ENCODE results near the gene CFAP77.
"Not testable (repeated sequence)": the region's sequence is repeated elsewhere in the genome, so short reads cannot be mapped to it uniquely, and the experiment has no call there.

CFAP77 gene

DNA sequence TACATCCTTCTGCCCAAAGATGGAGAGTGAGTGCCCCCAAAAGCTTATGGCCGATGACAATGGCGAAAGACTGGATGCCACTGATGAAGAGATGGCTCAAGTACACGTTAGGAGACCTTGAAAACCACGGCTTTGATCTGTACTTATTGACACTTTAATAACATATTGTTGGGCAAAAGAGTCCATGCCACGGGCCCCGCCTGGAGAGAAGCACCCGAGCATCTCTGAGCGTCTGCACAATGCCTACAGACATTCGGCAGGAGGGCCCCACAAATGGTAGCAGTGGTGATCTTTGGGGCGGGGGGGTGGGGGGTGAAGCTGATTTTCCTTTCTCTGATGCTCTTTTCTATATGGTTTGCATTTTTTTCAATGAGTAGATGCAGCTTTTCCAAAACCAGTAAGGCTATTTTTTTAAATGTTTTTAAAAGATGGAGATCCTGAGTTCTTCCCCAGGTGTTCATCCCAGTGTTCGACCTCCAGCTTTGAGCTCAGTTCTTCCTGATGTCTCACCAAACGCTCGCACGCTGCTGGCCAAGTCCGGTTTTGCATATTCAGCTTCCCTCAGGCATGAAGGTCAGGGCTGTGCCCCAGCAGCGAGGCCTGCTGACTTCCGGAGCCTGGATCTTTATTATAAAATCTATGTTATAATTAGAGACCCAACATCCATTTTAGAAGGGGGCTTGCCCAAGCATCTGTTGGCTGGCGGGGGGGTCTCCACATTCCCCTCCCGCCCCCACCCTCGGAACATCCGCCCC is 138.1 kb downstream of the CFAP77 start:
- DNase-seq (ENCODE audit: low read depth), result no peak

DNA sequence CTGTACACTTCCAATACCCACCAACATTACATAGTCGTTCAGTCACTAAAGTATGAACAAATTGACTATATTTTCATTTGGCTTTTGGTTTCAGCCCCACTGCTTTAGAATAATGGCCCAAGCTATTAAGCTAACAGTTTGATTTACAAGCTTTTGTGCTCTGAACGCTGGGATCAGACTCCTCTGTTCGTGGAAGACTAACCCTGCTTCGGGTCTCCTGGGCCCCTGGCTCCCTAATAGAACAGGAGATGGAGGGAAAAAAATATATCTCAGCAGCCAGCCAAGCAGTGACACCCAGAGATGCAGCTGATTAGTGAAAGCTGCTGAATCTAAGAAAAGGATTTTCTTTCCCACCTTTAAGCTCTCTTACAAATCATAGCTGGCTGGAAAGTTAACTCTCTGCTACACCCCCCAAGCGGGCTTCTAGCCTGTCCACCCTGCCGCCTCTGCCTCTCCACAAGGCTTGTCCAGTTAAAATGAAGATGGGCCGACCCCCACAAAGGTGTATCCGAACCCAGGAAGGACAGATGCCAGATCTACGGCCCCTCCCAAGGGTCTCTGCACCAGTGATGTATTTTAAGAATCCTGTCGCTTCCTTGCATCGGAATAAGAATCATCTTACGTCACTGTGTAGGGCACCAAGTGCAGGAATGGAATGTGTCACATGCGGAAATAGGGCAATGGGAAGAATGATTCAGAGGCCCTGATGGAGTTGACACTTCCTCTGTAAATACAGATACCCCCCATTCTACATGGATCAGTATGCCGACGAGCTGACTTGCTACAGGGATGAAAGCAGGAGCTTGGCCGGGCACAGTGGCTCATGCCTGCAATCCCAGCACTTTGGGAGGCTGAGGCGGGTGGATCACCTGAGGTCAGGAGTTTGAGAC is 139.0 kb downstream of the CFAP77 start:
- DNase-seq (ENCODE audit: low read depth), result no peak

DNA sequence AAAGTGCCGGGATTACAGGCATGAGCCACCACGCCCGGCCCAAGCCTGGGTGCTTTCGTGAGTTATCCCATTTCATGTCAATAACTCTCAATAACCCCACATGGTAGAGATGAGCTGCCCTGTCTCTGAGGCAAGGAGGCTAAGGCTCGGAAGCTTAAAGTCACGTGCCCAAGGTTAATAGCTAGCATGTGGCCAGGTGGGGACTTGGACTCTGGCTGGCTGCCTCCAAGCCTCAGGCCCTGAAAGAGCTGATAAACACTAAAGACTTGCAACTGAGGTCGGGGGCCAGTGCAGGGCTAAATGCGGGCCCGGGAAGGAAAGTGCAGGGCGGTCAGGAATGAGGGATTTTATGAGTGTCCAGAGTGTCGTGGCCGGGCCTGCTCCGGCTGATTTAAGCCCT is 141.5 kb downstream of the CFAP77 start:
- no peak for DNase-seq (ENCODE audit: low read depth)

- no peak for DNase-seq (ENCODE audit: low read depth)
These were observed 142.0 kb downstream of the CFAP77 start for GRCh38 chr9:132552041-132552440.

DNA sequence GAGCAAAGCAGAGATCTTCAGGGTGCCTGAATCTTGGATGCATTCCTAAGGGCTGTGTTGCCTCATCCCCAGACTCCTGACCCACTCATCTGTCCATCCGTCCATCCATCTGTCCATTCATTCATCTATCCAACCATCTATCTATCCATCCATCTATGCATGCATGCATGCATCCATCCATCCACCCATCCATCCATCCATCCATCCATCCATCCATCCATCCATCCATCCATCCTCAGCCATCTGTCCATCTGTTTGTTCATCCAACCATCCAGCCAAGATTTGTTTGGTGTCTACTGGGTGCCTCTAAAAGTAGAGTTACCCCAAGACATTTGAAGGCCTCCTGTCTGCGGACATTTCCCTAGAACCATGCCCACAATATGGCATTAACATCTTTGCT is 144.7 kb downstream of the CFAP77 start:
- DNase-seq (ENCODE audit: low read depth), result no peak

GRCh38 chr9:132555528-132555927 is 145.5 kb downstream of the CFAP77 start:
- DNase-seq (ENCODE audit: low read depth), result no peak

- DNase-seq (ENCODE audit: low read depth), result no peak
These were observed 146.2 kb downstream of the CFAP77 start for GRCh38 chr9:132556235-132556634.

DNA sequence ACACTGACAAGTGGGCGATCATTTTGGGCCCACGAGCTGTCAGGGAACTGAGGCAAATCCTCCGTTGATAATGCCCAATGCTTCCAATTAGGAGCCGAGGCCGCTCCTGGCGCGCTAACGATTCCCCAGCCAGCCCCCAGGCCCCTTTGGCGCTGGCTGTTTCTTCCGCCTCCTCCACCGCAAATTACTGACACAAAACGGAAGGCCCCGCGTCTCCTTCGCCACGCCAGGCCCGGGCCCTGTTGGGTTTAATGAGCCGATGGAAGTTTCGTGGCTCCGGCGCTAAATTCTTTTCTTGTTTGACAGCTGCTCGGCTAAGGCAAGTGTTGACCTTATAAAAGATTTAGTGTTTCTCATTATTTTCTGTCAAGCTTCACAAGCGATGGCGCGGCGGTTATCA is 146.7 kb downstream of the CFAP77 start:
- no peak for DNase-seq (ENCODE audit: low read depth)

DNA sequence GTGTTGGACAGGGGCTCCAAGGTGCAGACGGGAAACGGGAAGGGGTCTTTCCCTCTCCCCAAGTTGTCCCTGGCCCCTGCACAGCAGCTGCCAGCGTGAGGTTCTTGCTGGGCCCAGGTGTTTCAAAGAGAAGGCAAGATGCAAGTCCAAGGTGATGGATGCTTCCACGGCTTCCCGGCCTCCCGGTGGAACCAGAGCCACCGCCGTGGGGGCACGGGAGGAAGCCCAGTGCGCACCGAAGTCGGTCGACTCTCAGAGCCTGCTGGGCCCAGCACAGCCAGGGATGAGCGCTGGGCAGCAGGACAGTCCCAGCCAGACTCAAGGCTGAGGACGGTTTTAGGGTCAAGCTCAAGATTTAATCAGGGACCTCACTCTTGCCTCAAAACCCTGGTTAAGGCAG is 147.1 kb downstream of the CFAP77 start:
- DNase-seq (ENCODE audit: low read depth), result no peak

DNA sequence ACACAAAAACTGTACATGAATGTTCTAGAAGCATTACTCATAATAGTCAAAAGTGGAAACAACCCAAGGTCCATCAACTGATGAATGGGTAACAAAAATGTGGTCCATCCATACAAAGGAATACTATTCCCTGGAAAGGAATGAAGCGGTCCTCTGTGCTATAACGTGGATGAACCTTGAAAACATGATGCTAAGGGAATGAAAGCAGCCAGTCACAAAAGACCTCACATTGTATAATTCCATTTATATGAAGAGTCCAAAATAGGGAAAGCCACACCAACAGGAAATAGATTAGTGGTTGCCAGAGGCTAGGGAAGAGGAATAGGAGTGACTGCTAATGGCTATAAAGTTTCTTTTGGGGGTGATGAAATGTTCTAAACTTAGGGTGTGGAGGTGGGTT is 149.7 kb downstream of the CFAP77 start:
- DNase-seq (ENCODE audit: low read depth), result no peak

DNA sequence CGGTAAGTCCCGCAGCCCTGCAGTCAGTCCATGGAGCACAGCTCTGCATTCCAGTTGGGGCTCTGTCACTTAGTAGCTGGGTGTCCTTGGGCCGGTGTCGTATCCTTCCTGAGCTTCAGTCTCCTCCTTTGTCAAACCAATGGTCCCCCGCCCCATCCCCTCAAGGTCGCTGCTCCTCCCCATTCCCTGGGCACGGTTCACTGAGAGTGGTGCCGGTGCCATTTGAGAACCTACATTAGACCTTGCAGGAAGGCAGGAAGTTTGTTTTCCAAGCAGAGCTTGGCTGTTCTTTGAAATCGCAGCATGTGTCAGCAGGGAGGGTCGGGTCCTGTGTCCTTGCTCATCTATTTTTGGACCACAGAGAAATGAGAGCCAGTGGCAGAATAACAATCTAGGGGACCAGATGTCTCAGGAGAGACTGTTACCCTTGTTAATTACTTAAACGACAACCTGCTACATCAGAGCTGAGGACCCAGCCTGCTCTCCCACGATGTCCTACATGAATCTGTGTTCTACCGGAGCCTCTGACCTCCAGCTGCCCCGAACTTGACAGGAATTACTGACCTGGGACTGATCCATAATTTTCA is 150.7 kb downstream of the CFAP77 start:
- DNase-seq (ENCODE audit: low read depth), result no peak

- no peak for DNase-seq (ENCODE audit: low read depth)
These were observed 152.2 kb downstream of the CFAP77 start for GRCh38 chr9:132562306-132562573.

- DNase-seq (ENCODE audit: low read depth), result no peak
These were observed 154.5 kb downstream of the CFAP77 start for GRCh38 chr9:132564526-132564925.

DNA sequence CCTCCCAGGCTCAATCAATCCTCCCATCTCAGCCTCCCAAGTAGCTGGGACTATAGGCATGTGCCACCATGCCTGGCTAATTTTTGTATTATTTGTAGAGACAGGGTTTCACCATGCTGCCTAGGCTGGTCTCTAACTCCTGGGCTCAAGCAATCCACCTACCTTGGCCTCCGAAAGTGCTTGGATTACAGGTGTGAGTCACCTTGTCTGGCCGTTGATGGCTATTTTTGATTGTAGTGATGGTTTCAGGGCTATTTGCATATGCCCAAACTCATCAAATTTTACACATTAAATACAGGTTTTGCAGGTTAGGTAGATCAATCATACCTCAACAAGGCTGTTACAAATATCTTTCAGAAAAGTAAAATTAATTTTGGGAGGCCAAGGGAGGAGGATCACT is 158.8 kb downstream of the CFAP77 start:
- DNase-seq (ENCODE audit: low read depth), result not testable (repeated sequence)

- DNase-seq (ENCODE audit: low read depth), result no peak
These were observed 162.0 kb downstream of the CFAP77 start for GRCh38 chr9:132571806-132572600.

DNA sequence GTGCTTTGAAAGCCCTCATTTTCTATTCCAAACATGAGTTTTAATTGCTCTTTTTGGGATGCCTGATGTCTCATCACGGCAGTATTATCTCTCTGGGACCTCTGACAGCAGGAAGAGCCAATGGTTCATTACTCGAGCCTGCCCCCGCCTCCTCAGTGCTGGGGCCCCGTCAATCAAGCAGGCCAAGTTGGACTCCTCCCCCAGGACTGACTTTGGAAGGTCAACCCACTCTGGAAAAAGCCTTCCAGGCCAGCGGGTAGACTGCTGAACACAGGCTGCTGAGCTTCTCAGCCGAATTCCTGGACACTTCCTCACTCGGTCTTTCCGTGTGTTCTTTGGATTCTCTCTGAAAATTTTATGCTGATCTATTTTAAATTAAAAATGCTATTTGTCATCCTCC is 162.9 kb downstream of the CFAP77 start:
- DNase-seq (ENCODE audit: low read depth), result no peak

- no peak for DNase-seq (ENCODE audit: low read depth)
These were observed 165.1 kb downstream of the CFAP77 start for GRCh38 chr9:132575005-132575609.

- DNase-seq (ENCODE audit: low read depth), result no peak
These were observed 165.8 kb downstream of the CFAP77 start for GRCh38 chr9:132575811-132576210.

- no peak for DNase-seq (ENCODE audit: low read depth)
These were observed 167.1 kb downstream of the CFAP77 start for GRCh38 chr9:132577119-132577518.

DNA sequence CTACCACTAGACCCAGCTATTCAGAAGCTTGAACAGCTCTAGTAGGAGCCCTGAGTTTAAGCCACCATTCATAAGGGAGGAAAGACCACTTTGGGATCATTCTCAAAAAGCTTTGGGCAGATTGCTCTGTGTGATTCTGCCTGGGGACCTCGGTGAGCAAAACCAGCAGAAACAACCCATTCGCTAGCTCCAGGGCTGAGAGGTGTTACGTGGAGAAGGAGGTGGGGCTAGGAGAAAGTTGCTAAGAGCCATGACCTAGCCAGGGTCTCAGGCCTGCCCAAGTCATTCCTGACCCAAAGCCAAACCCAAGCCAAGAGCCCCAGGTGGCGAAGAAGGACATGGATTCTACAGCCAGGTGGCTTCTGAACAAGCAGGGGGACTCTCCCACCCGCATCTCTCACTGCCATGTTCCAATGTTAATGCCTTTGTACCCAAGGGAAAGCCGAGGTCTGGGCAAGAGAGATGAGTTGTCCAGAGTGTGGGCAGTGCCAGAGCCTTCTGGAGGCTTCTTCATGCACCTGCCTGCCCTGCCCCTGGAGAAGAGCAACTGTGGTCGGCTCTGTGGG is 168.4 kb downstream of the CFAP77 start:
- no peak for DNase-seq (ENCODE audit: low read depth)

DNA sequence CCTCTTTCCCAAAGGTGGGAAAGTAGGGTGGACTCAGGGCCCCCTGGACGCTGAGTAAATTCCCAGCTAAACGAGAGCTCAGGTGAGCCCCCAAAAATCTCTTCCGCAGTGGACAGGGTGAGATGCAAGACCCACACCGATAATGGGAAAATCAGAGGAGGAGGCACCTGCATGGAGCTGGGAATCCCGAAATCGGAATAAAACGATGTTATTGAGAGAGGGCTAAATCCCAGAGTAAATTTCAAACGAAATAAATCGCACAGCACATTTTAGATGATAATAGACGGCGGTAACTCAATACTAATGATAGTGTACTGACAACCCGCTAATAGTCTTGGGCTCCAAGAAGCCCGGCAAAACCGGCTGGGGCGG is 169.4 kb downstream of the CFAP77 start:
- no peak for DNase-seq (ENCODE audit: low read depth)

GRCh38 chr9:132582276-132582785 is 172.3 kb downstream of the CFAP77 start, which contains the start of gene BARHL1:
TSS of gene BARHL1 (plus strand) at chr9:132582606. CDS start at chr9:132582798, 192 bp downstream.
- no peak for DNase-seq (ENCODE audit: low read depth)
